IMR-90 (cell line): ENCODE results near the gene WDR76. TPM values are rescaled to one million over a fixed set of nuclear protein-coding genes. Genes with fewer than 3 reads are reported as not detected.

ENCODE experiments used
- ATAC-seq: fragments of 200-7000 bp; cut with Tn5 transposase; 2 replicates; pipeline ENCODE4 v1.9.1; 2020; ENCODE audit warnings: low read depth, mild to moderate bottlenecking, moderate library complexity
- BruUV-seq: library from RNA; stranded (reverse); fragments of 400-500 nt; replicated peaks from 2 replicates; lab custom pipeline; 2021; lab: Mats Ljungman, UMichigan
- CTCF ChIA-PET: fragments of 300-600 bp; formaldehyde crosslinking; extraction: SDS; loops from one replicate; lab custom pipeline; 2021; ENCODE audit warnings: antibody characterized with exemption; lab: Yijun Ruan, JAX
- POLR2A ChIA-PET: fragments of 300-600 bp; sonication (Branson Sonifier 250); formaldehyde crosslinking; loops from one replicate; lab custom pipeline; 2022; ENCODE audit warnings: antibody characterized with exemption; ENCODE audit not compliant: unreplicated experiment; lab: Charles Lee
- DNase-seq: peaks from one replicate; pipeline ENCODE4 v3.0.0; 2013
- H2AFZ ChIP-seq: replicated peaks from 2 replicates; pipeline ENCODE3; 2013; ENCODE audit warnings: low read length, mild to moderate bottlenecking; ENCODE audit not compliant: poor library complexity
- H2AK5ac ChIP-seq: 2 replicates; pipeline ENCODE4 v1.6.1; 2013; ENCODE audit warnings: low read depth, low read length, inconsistent platforms
- H2AK9ac ChIP-seq: replicated peaks from 2 replicates; pipeline ENCODE3; 2013; ENCODE audit warnings: mild to moderate bottlenecking, low read depth, low read length, moderate library complexity; ENCODE audit not compliant: poor library complexity
- H2BK120ac ChIP-seq: 2 replicates; pipeline ENCODE4 v1.6.1; 2013; ENCODE audit warnings: low read depth, low read length, inconsistent platforms
- H2BK15ac ChIP-seq: 3 replicates; pipeline ENCODE4 v1.6.1; 2013; ENCODE audit warnings: low read depth, low read length, inconsistent platforms
- H2BK20ac ChIP-seq: 2 replicates; pipeline ENCODE4 v1.6.1; 2013; ENCODE audit warnings: low read depth, mild to moderate bottlenecking, inconsistent platforms, low read length, moderate library complexity
- H2BK5ac ChIP-seq: 2 replicates; pipeline ENCODE4 v1.6.1; 2013; ENCODE audit warnings: mild to moderate bottlenecking, low read depth, low read length, inconsistent platforms; ENCODE audit not compliant: poor library complexity, severe bottlenecking
- H3K14ac ChIP-seq: replicated peaks from 2 replicates; pipeline ENCODE4 v1.6.1; 2013; ENCODE audit warnings: low read depth, low read length, inconsistent platforms
- H3K18ac ChIP-seq: 2 replicates; pipeline ENCODE4 v1.6.1; 2013; ENCODE audit warnings: low read depth, low read length, control low read depth
- H3K23ac ChIP-seq: 2 replicates; pipeline ENCODE4 v1.6.1; 2013; ENCODE audit warnings: low read depth, low read length, inconsistent platforms
- H3K27ac ChIP-seq: 2 replicates; pipeline ENCODE4 v1.5.1; 2013; ENCODE audit warnings: mild to moderate bottlenecking, control low read depth, low read length; ENCODE audit not compliant: insufficient read depth
- H3K27me3 ChIP-seq: 2 replicates; pipeline ENCODE4 v1.6.1; 2013; ENCODE audit warnings: low read length; ENCODE audit not compliant: control insufficient read depth, insufficient read depth
- H3K36me3 ChIP-seq: 2 replicates; pipeline ENCODE4 v1.6.1; 2013; ENCODE audit warnings: low read length, mixed read lengths; ENCODE audit not compliant: control insufficient read depth, insufficient read depth
- H3K4ac ChIP-seq: 2 replicates; pipeline ENCODE4 v1.6.1; 2013; ENCODE audit warnings: low read depth, low read length, inconsistent platforms
- H3K4me1 ChIP-seq: 2 replicates; pipeline ENCODE4 v1.6.1; 2013; ENCODE audit warnings: low read length, mixed read lengths; ENCODE audit not compliant: control insufficient read depth, insufficient read depth
- H3K4me2 ChIP-seq: 2 replicates; pipeline ENCODE4 v1.6.1; 2013; ENCODE audit warnings: low read depth, mild to moderate bottlenecking, control low read depth, low read length, moderate library complexity
- H3K4me3 ChIP-seq: 2 replicates; pipeline ENCODE4 v1.5.1; 2013; ENCODE audit warnings: low read depth, mild to moderate bottlenecking, control low read depth, low read length, moderate library complexity; ENCODE audit not compliant: insufficient read depth
- H3K56ac ChIP-seq: 2 replicates; pipeline ENCODE4 v1.6.1; 2013; ENCODE audit warnings: low read length, inconsistent platforms; ENCODE audit not compliant: insufficient read depth; ENCODE audit errors: extremely low read depth
- H3K79me1 ChIP-seq, 2 experiments: 2 replicates each; pipeline ENCODE4 v1.6.1; 2013; ENCODE audit warnings: low read length in 2 of 2, inconsistent platforms in 1 of 2, low read depth in 1 of 2
- H3K9ac ChIP-seq: 2 replicates; pipeline ENCODE4 v1.6.1; 2013; ENCODE audit warnings: low read depth, low read length, control low read depth
- H3K9me1 ChIP-seq: 2 replicates; pipeline ENCODE4 v1.6.1; 2013; ENCODE audit warnings: low read length, inconsistent platforms; ENCODE audit not compliant: insufficient read depth
- H3K9me3 ChIP-seq: 2 replicates; pipeline ENCODE4 v1.6.1; 2013; ENCODE audit warnings: low read length; ENCODE audit not compliant: control insufficient read depth, insufficient read depth
- H4K20me1 ChIP-seq: 2 replicates; pipeline ENCODE4 v1.6.1; 2013; ENCODE audit warnings: low read length, inconsistent platforms; ENCODE audit not compliant: insufficient read depth
- H4K5ac ChIP-seq: 2 replicates; pipeline ENCODE4 v1.6.1; 2013; ENCODE audit warnings: mild to moderate bottlenecking, low read depth, low read length, control low read depth
- H4K8ac ChIP-seq, 2 experiments: 2 replicates each; pipeline ENCODE4 v1.6.1; 2013; ENCODE audit warnings: low read depth in 2 of 2, low read length in 2 of 2, control low read depth in 1 of 2, inconsistent platforms in 1 of 2
- H4K91ac ChIP-seq: 2 replicates; pipeline ENCODE4 v1.6.1; 2013; ENCODE audit warnings: low read depth, low read length, inconsistent platforms; ENCODE audit not compliant: insufficient read depth
- BHLHE40 ChIP-seq: fragments of 150-350 bp; IDR thresholded peaks from 2 replicates; pipeline ENCODE4 v1.6.1; 2016; ENCODE audit warnings: mild to moderate bottlenecking, low read depth, low read length
- CEBPB ChIP-seq: IDR thresholded peaks from 2 replicates; pipeline ENCODE4 v1.6.1; 2012; ENCODE audit warnings: low read depth, low read length, improper control_type of control experiment
- CHD1 ChIP-seq: IDR thresholded peaks from 2 replicates; pipeline ENCODE4 v1.6.1; 2012; ENCODE audit warnings: low read depth, low read length, improper control_type of control experiment
- FOS ChIP-seq: fragments of 150-350 bp; IDR thresholded peaks from 2 replicates; pipeline ENCODE4 v1.6.1; 2016; ENCODE audit warnings: low read depth, low read length
- MAFK ChIP-seq: IDR thresholded peaks from 2 replicates; pipeline ENCODE4 v1.6.1; 2012; ENCODE audit warnings: low read depth, low read length, improper control_type of control experiment
- MAZ ChIP-seq: IDR thresholded peaks from 2 replicates; pipeline ENCODE4 v1.6.1; 2012; ENCODE audit warnings: low read depth, mild to moderate bottlenecking, low read length, improper control_type of control experiment, moderate library complexity, borderline replicate concordance
- NFE2L2 ChIP-seq: fragments of 150-350 bp; IDR thresholded peaks from 2 replicates; pipeline ENCODE4 v1.6.1; 2016; ENCODE audit warnings: low read depth, mild to moderate bottlenecking, low read length
- RAD21 ChIP-seq: IDR thresholded peaks from 2 replicates; pipeline ENCODE4 v1.6.1; 2012; ENCODE audit warnings: low read length, improper control_type of control experiment
- RFX5 ChIP-seq: IDR thresholded peaks from 2 replicates; pipeline ENCODE4 v1.8.0; 2012; ENCODE audit warnings: low read depth, mild to moderate bottlenecking, low read length, moderate library complexity
- WGBS, 2 experiments: methylation state at CpG; one replicate each; pipeline versions ENCODE4 v1.1.5 to v1.1.7; 2013; ENCODE audit warnings: missing lambda C conversion rate in 2 of 2; ENCODE audit not compliant: insufficient read length in 1 of 2; ENCODE audit errors: extremely low coverage in 2 of 2; 5-methylcytosine and 5-hydroxymethylcytosine counted together
- dilution Hi-C: fragments of 300-500 bp; cut with HindIII; formaldehyde crosslinking; loops from one replicate; pipeline ENCODE4 v1.14.3; 2018; ENCODE audit warnings: low sequenced_read_pairs; ENCODE audit not compliant: unreplicated experiment
- in situ Hi-C: fragments of 300-500 bp; cut with MboI; formaldehyde crosslinking; loops from 3 replicates; pipeline ENCODE4 v1.14.3; 2019; ENCODE audit warnings: low sequenced_read_pairs, inconsistent platforms, mixed read lengths
- intact Hi-C: fragments of 100-400 bp; cut with micrococcal nuclease; formaldehyde crosslinking; loops from 2 replicates; pipeline ENCODE4 v1.10.0; 2022
- polyA plus RNA-seq, 3 experiments: library from polyadenylated mRNA; depleted of rRNA; stranded (reverse); fragments of >200 nt; gene quantifications; 2 replicates each; pipeline ENCODE4 v1.2.3, GENCODE V29; 2012; ENCODE audit warnings: low replicate concordance in 1 of 3
- total RNA-seq: library from RNA; depleted of rRNA; stranded (reverse); fragments of >200 nt; gene quantifications from 2 replicates; pipeline ENCODE4 v1.2.3, GENCODE V29; 2012
- TF ChIP-seq, protein P1 (sequence below): fragments of 150-350 bp; IDR thresholded peaks from 2 replicates; pipeline ENCODE4 v1.6.1; 2017; ENCODE audit warnings: mild to moderate bottlenecking, antibody characterized with exemption, low read length, low read depth
- TF ChIP-seq, protein P2 (sequence below): fragments of 150-350 bp; IDR thresholded peaks from 2 replicates; pipeline ENCODE4 v1.6.1; 2016; ENCODE audit warnings: low read depth, mild to moderate bottlenecking, low read length, moderate library complexity, borderline replicate concordance
- TF ChIP-seq, protein P3 (sequence below): conservative IDR thresholded peaks from 2 replicates; pipeline ENCODE4 v1.5.1; 2012; ENCODE audit warnings: mild to moderate bottlenecking, low read depth, low read length, improper control_type of control experiment

WDR76 gene
- total and polyA plus RNA-seq, 2 of the 4 experiments (the other 2 are of a cell fraction), result 4.8 to 25.8 TPM

DNA sequence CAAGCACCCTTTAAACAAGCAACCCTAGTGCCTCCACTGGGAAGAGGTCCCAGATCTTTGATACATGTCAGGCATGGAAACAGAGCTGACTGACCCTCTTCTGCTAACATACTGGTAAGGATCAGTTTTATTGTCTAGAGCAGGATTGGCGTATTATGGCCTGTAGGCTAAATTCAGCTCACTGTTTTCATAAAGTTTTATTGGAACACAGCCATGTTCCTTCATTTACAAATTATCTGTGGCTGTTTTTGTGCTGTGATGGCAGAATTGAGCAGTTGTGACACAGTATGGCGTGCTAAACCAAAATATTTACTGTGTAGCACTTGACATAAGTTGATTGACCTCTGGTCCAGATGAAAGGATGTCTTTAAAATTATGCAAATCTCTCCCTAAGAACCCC lies 45.0 kb downstream of the WDR76 start:
- CTCF ChIA-PET, result interaction anchor here (0.8 to 1.0 kb wide), 2 partner anchors 10 to 32 kb away, joined by 3 to 4 read pairs; no protein-coding TSS in a partner anchor
- WGBS, 2 experiments, result no CpG with 5 or more reads among the region's 2 CpGs
- Histone ChIP-seq H3K4ac (no peak overlapping the region), H3K4me3 (no peak overlapping the region), H2BK5ac (no peak overlapping the region), H3K4me2 (no peak overlapping the region), H3K79me1 (peaks cover 0 to 3% of the 10 kb centered on the region in 2 experiments; a peak in 1 of 4 replicates), H4K20me1 (no peaks in the 10 kb centered on the region; the same call in 1 of the 2 replicates), H2AK5ac (no peak overlapping the region), H2BK120ac (no peak overlapping the region), H2AFZ (no peak overlapping the region), H2AK9ac (no peak overlapping the region), H3K27me3 (no peaks in the 10 kb centered on the region), H3K18ac (no peak overlapping the region), H3K9me1 (no peaks in the 10 kb centered on the region), H4K5ac (no peak overlapping the region), H3K14ac (no peak overlapping the region), H3K36me3 (peaks cover 6% of the 10 kb centered on the region), H3K27ac (no peak overlapping the region), H3K9ac (no peak overlapping the region), H2BK15ac (no peak overlapping the region), H4K91ac (no peak overlapping the region), H3K9me3 (no peaks in the 10 kb centered on the region), H2BK20ac (no peak overlapping the region), H3K4me1 (no peaks in the 10 kb centered on the region), H3K56ac (no peak overlapping the region), H4K8ac (no peak overlapping the region), H3K23ac (no peak overlapping the region)
- DNase-seq (no peak), ATAC-seq (no peak)
- in situ Hi-C loops, result loop anchor here (10.0 kb wide), 1 partner anchor 633 kb away; no protein-coding TSS in a partner anchor
- POLR2A ChIA-PET, result no interaction called here
- dilution Hi-C loops, result no loop called here
- no peak for TF ChIP-seq MAFK
- no peak for TF ChIP-seq CEBPB
- no peak for TF ChIP-seq RFX5
- no peak for TF ChIP-seq FOS
- no peak for TF ChIP-seq MAZ
- TF ChIP-seq, protein P1, sequence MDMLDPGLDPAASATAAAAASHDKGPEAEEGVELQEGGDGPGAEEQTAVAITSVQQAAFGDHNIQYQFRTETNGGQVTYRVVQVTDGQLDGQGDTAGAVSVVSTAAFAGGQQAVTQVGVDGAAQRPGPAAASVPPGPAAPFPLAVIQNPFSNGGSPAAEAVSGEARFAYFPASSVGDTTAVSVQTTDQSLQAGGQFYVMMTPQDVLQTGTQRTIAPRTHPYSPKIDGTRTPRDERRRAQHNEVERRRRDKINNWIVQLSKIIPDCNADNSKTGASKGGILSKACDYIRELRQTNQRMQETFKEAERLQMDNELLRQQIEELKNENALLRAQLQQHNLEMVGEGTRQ, result no peak
- TF ChIP-seq RAD21, result no peak
- TF ChIP-seq CHD1, result no peak
- TF ChIP-seq, protein P2, sequence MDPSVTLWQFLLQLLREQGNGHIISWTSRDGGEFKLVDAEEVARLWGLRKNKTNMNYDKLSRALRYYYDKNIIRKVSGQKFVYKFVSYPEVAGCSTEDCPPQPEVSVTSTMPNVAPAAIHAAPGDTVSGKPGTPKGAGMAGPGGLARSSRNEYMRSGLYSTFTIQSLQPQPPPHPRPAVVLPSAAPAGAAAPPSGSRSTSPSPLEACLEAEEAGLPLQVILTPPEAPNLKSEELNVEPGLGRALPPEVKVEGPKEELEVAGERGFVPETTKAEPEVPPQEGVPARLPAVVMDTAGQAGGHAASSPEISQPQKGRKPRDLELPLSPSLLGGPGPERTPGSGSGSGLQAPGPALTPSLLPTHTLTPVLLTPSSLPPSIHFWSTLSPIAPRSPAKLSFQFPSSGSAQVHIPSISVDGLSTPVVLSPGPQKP, result no peak
- no peak for TF ChIP-seq NFE2L2
- TF ChIP-seq BHLHE40, result no peak
- TF ChIP-seq, protein P3, sequence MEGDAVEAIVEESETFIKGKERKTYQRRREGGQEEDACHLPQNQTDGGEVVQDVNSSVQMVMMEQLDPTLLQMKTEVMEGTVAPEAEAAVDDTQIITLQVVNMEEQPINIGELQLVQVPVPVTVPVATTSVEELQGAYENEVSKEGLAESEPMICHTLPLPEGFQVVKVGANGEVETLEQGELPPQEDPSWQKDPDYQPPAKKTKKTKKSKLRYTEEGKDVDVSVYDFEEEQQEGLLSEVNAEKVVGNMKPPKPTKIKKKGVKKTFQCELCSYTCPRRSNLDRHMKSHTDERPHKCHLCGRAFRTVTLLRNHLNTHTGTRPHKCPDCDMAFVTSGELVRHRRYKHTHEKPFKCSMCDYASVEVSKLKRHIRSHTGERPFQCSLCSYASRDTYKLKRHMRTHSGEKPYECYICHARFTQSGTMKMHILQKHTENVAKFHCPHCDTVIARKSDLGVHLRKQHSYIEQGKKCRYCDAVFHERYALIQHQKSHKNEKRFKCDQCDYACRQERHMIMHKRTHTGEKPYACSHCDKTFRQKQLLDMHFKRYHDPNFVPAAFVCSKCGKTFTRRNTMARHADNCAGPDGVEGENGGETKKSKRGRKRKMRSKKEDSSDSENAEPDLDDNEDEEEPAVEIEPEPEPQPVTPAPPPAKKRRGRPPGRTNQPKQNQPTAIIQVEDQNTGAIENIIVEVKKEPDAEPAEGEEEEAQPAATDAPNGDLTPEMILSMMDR, result no peak
- intact Hi-C loops, result loop anchor here (1.0 to 10.0 kb wide), 3 partner anchors 347 to 663 kb away; partner anchors contain the start of gene EIF3J
- BruUV-seq, result no TSS peak
